GM19238 (cell line): Measurements from ENCODE around the gene PALD1.

Experiments used
- DNase-seq: peaks from one replicate; pipeline ENCODE4 v3.0.0; 2011; ENCODE audit warnings: low spot score; ENCODE audit not compliant: insufficient read length

The PALD1 gene

DNA sequence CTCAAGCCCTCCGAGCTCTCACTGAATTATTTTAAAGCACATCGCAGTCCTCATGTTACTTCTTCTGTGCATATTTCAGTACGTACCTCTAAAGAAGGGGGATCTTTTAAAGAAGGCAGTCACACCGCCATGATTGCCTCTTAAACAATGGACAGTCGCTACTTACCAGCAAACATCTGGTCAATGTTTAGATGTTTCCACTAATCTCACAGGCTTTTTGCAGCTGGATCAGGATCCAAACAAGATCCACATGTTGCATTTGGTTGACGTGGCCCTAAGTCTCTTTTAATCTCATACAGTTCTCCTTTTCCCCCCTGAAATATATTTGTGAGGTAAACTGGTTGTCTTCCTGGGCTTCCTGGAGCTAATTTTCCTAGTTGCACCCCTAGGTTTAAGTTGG lies 74.0 kb downstream of the PALD1 start:
- no peak for DNase-seq

- no peak for DNase-seq
Measured at GRCh38 chr10:70555371-70555770, 76.8 kb downstream of the PALD1 start.

DNA sequence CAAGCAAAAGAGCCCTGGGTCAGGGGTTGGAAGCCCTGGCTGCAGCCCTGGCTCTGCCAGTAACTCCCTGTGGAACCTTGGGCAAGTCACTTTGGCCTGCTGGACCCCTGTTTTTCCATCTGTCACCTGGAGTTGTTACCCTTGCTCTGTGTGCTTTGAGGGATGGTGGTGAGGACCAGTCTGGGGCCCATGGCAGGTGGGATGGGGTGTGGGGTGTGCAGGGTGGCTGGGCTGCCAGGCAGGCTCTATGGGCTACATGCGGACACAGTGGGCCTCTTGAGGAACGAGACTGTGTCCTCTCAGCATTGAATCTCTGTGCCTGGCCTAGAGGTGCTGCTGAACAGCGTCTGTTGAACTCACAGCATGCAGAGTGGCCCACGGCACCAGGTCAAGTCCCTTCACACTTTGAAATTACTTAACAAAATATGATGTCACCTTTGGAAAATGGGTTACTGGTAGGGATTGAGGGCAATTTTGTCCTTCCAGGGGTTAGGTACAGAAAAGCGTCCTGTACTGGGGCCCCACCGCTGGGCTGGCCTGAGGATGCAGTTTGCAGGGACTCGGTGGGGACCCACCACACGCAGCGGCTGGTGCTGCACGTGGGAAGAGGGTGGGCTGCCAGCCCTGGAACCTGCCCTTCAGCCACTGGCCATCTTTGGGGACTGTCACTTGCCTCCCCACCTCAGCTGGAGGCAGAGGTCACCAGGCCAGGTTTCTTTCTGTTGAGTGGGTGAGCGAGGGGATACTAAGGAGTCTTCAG lies 78.7 kb downstream of the PALD1 start:
- DNase-seq, result no peak

GRCh38 chr10:70557876-70558275 lies 79.3 kb downstream of the PALD1 start:
- no peak for DNase-seq

GRCh38 chr10:70558295-70558694 lies 79.7 kb downstream of the PALD1 start:
- no peak for DNase-seq

GRCh38 chr10:70558871-70559810 lies 80.6 kb downstream of the PALD1 start:
- DNase-seq, result peak; percentile 63

- no peak for DNase-seq
Measured at GRCh38 chr10:70559861-70560260, 81.3 kb downstream of the PALD1 start.

DNA sequence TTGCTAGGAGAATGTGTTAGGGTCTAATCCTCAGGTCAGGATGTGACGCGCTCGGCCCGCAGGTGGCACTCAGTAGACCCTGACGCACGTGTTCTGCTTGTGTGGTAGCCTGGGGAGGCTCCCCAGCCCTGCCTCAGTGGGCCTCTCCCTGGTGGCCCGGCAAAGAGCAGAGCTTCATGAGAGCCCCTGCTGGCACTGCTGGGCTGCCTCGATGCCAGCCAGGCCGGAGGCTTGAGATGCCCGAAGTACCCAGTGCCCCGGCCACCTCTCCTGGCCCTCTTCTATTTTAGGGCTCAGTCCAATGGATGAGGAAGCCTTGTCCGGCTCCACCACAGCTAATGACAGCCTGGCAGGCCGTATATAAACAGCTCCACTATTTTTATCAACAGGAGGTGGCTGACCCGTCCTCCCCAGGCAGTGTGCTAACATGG lies 82.0 kb downstream of the PALD1 start:
- DNase-seq, result no peak

DNA sequence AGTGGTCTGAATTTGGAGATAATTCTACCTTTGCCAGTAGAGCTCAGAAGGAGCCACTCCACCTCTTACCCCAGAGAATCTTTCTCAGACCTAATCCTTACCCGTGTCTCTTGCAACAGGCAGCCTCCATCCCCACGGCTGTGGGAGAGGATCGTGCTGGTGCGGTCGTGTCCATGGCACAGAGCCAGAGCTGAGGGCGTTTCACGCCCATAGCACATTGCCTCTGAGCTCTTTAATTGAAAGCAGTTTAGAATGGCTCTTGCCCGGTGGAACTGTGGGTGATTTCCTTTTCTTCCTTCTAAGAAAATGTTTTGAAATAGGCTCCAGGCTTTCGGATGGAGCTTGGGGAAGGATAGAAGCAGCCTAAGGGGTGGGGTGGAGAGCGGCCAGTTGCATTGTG lies 82.5 kb downstream of the PALD1 start:
- no peak for DNase-seq

GRCh38 chr10:70561558-70561957 lies 83.0 kb downstream of the PALD1 start:
- no peak for DNase-seq

DNA sequence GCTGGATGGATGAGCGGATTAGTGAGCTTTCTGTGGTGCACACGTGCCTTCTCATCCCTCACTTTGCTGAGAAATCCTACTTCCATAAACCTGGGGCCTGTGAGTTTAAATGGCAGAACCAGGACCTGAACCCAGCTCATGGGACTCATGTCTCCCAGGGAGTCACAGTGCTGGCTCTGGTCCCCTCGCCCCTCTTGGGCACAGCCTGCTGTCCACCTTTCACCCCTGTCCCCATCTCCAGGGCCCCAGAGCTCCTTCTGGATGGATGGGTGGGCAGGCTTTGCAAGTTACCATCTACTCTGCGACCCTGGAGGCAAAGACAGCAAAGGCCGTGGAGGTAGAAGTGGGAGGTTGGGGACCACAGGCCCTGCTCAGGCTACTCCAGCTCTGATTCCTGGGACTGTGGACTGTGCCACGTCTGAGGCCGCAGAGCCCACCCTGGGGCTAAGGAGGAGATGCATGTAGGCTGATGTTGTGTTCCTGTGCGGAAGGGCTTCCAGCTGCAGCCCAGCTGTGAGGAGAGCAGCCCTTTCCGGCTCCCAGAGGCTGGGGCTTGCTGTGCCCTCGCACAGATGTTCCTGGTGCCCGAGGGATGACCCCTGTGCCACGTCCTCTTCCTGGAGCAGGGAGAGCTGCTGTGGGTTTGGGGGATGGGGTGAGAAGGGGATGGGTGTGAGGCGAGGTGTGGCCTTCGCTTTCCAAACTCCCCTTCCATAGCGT lies 83.6 kb downstream of the PALD1 start:
- no peak for DNase-seq

GRCh38 chr10:70563230-70563629 lies 84.7 kb downstream of the PALD1 start:
- no peak for DNase-seq

DNA sequence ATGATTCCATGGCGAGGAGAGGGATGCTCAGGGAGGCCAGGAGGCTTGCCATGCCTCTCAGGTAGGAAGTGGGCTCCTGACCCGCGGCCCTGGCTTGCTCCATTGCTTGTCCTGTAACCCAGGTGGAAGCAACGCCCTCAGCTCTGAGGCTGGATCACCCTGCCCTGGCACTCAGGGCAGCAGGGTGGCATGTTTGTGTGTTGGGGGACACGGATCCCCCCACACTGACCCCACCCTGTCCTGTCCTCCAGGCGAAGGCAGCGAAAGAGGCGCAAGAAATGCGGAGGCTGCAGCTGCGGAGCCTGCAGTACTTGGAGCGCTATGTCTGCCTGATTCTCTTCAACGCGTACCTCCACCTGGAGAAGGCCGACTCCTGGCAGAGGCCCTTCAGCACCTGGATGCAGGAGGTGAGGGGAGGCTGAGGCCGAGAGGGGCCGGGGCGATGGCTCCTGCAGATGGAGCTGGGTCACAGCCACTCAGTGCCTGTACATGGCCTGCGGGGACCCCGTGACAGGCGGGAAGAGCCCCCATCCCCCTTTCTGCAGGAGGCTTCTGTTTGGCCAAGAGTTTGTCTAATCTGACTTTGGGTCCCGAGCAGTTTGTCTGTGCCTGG lies 85.7 kb downstream of the PALD1 start:
- DNase-seq, result no peak

GRCh38 chr10:70564901-70565351 lies 86.4 kb downstream of the PALD1 start:
- no peak for DNase-seq

DNA sequence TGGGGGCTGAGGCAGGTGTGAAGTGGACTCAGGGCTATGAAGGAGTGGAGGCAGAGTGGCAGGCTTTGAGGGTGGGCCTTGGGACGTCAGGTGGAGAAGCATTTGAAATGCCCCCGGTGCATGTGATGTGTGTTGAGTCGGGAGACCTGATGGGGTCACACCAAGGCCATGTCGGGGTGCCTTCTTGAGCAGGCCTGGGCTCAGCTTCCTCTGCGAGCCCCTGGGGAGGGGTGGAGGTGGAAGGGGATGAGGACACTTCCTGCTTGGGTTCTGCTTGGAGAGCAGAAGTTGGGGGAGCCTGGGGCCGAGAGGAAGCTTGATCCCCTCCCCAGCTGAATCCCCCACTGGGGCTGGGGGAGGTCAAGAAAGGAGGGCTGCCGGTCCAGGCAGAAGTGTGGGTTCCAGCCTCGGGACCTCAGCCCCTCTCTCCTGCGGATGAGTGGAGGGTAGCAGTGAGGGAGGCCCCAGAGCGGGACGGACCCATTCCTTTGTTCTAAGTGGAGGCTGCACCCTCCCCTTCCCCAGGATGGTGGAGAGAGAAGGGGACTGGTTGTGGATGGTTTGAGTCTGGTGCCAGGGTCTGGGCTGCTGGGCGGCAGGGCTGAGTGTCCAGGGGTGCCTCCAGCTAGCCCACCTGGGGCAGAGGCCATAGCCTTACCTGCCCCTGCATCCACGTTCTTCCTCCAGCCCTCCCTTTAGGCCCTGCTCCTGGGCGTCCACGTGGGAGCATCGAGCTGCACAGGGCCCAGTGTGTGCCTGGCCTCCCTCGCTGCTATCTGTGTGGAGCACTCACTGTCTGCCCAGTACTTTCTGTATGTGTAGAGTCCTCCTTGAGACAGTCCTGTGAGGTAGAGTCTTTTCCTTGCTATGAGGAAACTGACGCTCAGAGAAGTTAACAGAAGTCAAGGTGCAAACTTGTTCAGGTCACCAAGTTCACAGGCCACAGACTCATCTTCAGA lies 87.3 kb downstream of the PALD1 start:
- no peak for DNase-seq

- no peak for DNase-seq
Measured at GRCh38 chr10:70566515-70567290, 88.1 kb downstream of the PALD1 start.

GRCh38 chr10:70567603-70568002 lies 89.0 kb downstream of the PALD1 start:
- DNase-seq, result no peak

DNA sequence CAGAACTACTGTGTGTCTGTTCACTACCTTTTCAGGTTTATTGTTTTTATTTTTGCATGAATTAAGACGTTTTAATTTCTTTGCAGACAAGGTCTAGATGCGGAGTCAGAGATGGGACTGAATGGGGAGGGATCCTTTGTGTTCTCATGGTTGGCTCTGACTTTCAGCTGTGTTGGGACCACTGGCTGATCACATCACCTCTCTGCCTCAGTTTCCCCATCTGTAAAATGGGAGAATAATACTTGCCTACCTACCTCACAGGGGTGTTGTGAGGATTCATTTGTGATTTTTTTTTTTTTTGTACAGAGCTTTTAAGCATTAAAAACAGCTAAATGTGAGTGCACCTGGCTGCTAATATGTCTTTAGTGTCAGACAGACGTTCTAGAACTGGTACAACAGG lies 89.5 kb downstream of the PALD1 start:
- no peak for DNase-seq

- DNase-seq, result no peak
Measured at GRCh38 chr10:70568781-70569495, 90.4 kb downstream of the PALD1 start.
